GM12878 (cell line): ENCODE data around the gene DIAPH2. TPM values are rescaled to one million over a fixed set of nuclear protein-coding genes. Genes with fewer than 3 reads are reported as not detected.

Experiments used
- ATAC-seq: fragments of 200-7000 bp; cut with Tn5 transposase; 3 replicates; pipeline ENCODE4 v1.9.1; 2020; ENCODE audit warnings: mild to moderate bottlenecking, moderate library complexity
- BruUV-seq: library from RNA; stranded (reverse); fragments of 400-500 nt; replicated peaks from 2 replicates; lab custom pipeline; 2021; lab: Mats Ljungman, UMichigan
- CTCF ChIA-PET: fragments of 300-600 bp; sonication (Branson Sonifier 250); formaldehyde crosslinking; extraction: SDS; loops from one replicate; lab custom pipeline; 2021; ENCODE audit warnings: inconsistent platforms; lab: Yijun Ruan, JAX
- POLR2A ChIA-PET: fragments of 350-600 bp; formaldehyde crosslinking; extraction: SDS; loops from one replicate; lab custom pipeline; 2021; ENCODE audit warnings: inconsistent platforms; lab: Charles Lee
- RAD21 ChIA-PET: fragments of 300-600 bp; sonication (Branson Sonifier 250); formaldehyde crosslinking; loops from one replicate; lab custom pipeline; 2023; ENCODE audit warnings: antibody characterized with exemption; ENCODE audit not compliant: unreplicated experiment; lab: Charles Lee
- SMC1A ChIA-PET: fragments of 300-600 bp; sonication (Branson Sonifier 250); formaldehyde crosslinking; loops from one replicate; lab custom pipeline; 2023; ENCODE audit not compliant: unreplicated experiment, uncharacterized antibody; lab: Charles Lee
- DNase-seq: peaks from one replicate; pipeline ENCODE4 v3.0.0-alpha.2; 2011; ENCODE audit warnings: low read depth, low spot score
- FAIRE-seq: peaks from 3 replicates; lab custom pipeline; 2011; peaks lifted over from hg19 to GRCh38; lab: Jason Lieb, UNC
- H2AFZ ChIP-seq: 2 replicates; pipeline ENCODE4 v1.6.0; 2011; ENCODE audit warnings: low read depth, low read length, control low read depth; ENCODE audit not compliant: control insufficient read depth
- H3K27ac ChIP-seq: 2 replicates; pipeline ENCODE4 v1.5.1; 2011; ENCODE audit warnings: control low read depth; ENCODE audit not compliant: control insufficient read depth, insufficient read depth
- H3K27me3 ChIP-seq, 2 experiments: replicated peaks in 1 of 2; 2 replicates each; pipeline versions ENCODE4 v1.6.0 to v1.6.1; 2011; ENCODE audit warnings: low read length in 1 of 2; ENCODE audit not compliant: control insufficient read depth in 2 of 2, insufficient read depth in 2 of 2
- H3K36me3 ChIP-seq, 2 experiments: 2 replicates each; pipeline ENCODE4 v1.5.1; 2011; ENCODE audit warnings: low read length in 1 of 2; ENCODE audit not compliant: control insufficient read depth in 2 of 2, insufficient read depth in 2 of 2
- H3K4me1 ChIP-seq: 2 replicates; pipeline ENCODE4 v1.6.1; 2011; ENCODE audit warnings: mild to moderate bottlenecking, low read length, moderate library complexity, mixed read lengths; ENCODE audit not compliant: control insufficient read depth, insufficient read depth
- H3K4me2 ChIP-seq: 2 replicates; pipeline ENCODE4 v1.6.0; 2011; ENCODE audit warnings: control low read depth; ENCODE audit not compliant: control insufficient read depth, insufficient read depth
- H3K4me3 ChIP-seq: fragments of 200-600 bp; sonication (generic); 2 replicates; pipeline ENCODE4 v1.5.1; 2016
- H3K79me2 ChIP-seq: 2 replicates; pipeline ENCODE4 v1.6.0; 2011; ENCODE audit warnings: low read length; ENCODE audit not compliant: control insufficient read depth, insufficient read depth
- H3K9ac ChIP-seq: 2 replicates; pipeline ENCODE4 v1.8.0; 2011; ENCODE audit warnings: low read length, control low read depth, mixed read lengths; ENCODE audit not compliant: control insufficient read depth, insufficient read depth
- H3K9me3 ChIP-seq: replicated peaks from 3 replicates; pipeline ENCODE4 v1.5.1; 2011; ENCODE audit warnings: mild to moderate bottlenecking, low read length; ENCODE audit not compliant: control insufficient read depth, insufficient read depth
- H4K20me1 ChIP-seq: 2 replicates; pipeline ENCODE4 v1.6.0; 2011; ENCODE audit not compliant: control insufficient read depth, insufficient read depth
- ASH2L ChIP-seq: fragments of 300-600, 200-600 bp; sonication (generic); IDR thresholded peaks from 2 replicates; pipeline ENCODE4 v1.6.1; 2017; ENCODE audit warnings: low read depth, mild to moderate bottlenecking, borderline replicate concordance
- EZH2 ChIP-seq: IDR thresholded peaks from 2 replicates; pipeline ENCODE4 v1.6.1; 2012; ENCODE audit warnings: low read depth, mild to moderate bottlenecking, control low read depth, inconsistent platforms, low read length, borderline replicate concordance; ENCODE audit not compliant: control insufficient read depth
- IRF4 ChIP-seq: IDR thresholded peaks from 2 replicates; pipeline ENCODE4 v1.6.1; 2011; ENCODE audit warnings: low read depth, low read length
- IRF5 ChIP-seq: fragments of 450-650 bp; IDR thresholded peaks from 2 replicates; pipeline ENCODE4 v1.6.1; 2017; ENCODE audit warnings: borderline replicate concordance
- PAX5 ChIP-seq: IDR thresholded peaks from 2 replicates; pipeline ENCODE4 v1.6.1; 2011; ENCODE audit warnings: low read depth, low read length, borderline replicate concordance
- REST ChIP-seq: IDR thresholded peaks from 2 replicates; pipeline ENCODE4 v1.6.1; 2012; ENCODE audit warnings: mild to moderate bottlenecking, low read depth, low read length
- SMARCA5 ChIP-seq: fragments of 450-650 bp; IDR thresholded peaks from 2 replicates; pipeline ENCODE4 v1.6.1; 2017; ENCODE audit warnings: mild to moderate bottlenecking
- SP1 ChIP-seq: IDR thresholded peaks from one replicate; pipeline ENCODE4 v1.6.1; 2011; ENCODE audit warnings: low read depth, low read length
- SREBF2 ChIP-seq: IDR thresholded peaks from 2 replicates; pipeline ENCODE4 v1.6.1; 2012; ENCODE audit warnings: mild to moderate bottlenecking, low read length
- SUPT20H ChIP-seq: IDR thresholded peaks from 2 replicates; pipeline ENCODE4 v1.6.1; 2011; ENCODE audit warnings: low read depth, mild to moderate bottlenecking, low read length, moderate library complexity, borderline replicate concordance; ENCODE audit not compliant: control insufficient read depth
- TBL1XR1 ChIP-seq: IDR thresholded peaks from 2 replicates; pipeline ENCODE4 v1.6.1; 2012; ENCODE audit warnings: low read depth, low read length, improper control_type of control experiment
- YY1 ChIP-seq: IDR thresholded peaks from 2 replicates; pipeline ENCODE4 v1.6.1; 2011; ENCODE audit warnings: low read depth, mild to moderate bottlenecking, low read length
- ZNF274 ChIP-seq: IDR thresholded peaks from one replicate; pipeline ENCODE4 v1.8.0; 2011; ENCODE audit not compliant: insufficient read length, insufficient read depth
- in situ Hi-C: fragments of 300-500 bp; cut with MboI; formaldehyde crosslinking; loops from 9 replicates; pipeline ENCODE4 v1.14.3; 2018; ENCODE audit warnings: mixed read lengths
- intact Hi-C: fragments of 100-400 bp; cut with micrococcal nuclease; formaldehyde crosslinking; loops from one replicate; pipeline ENCODE4 v1.14.2; 2022; ENCODE audit not compliant: unreplicated experiment
- polyA plus RNA-seq, 11 experiments: library from polyadenylated mRNA; depleted of rRNA in 4 of 11; unstranded in 6 of 11; stranded (reverse) in 5 of 11; fragments of >200 nt; fragmentation: Nextera tagmentation in 4 of 11; fragmentation: Illumina TruSeq in 1 of 11; extraction: Ambion mirVana in 4 of 11; extraction: Trizol in 1 of 11; gene quantifications; 1 replicate in 1 of 11; 2 replicates in 10 of 11; pipeline versions ENCODE4 v1.2.1 to v1.2.3, GENCODE V29; 2011 to 2016; ENCODE audit warnings: inconsistent platforms in 2 of 11, missing spikeins in 2 of 11, low read depth in 1 of 11
- total RNA-seq, 4 experiments: library from RNA; depleted of rRNA in 3 of 4; stranded (reverse); fragments of >200 nt in 3 of 4; fragmentation: Illumina TruSeq in 1 of 4; extraction: Trizol in 1 of 4; gene quantifications; 2 replicates each; pipeline versions ENCODE4 v1.2.1 to v1.2.3, GENCODE V29; 2013 to 2021

Gene DIAPH2
- total and polyA plus RNA-seq, 10 of the 15 experiments (the other 5 are each of a cell fraction or from before 2014, with no cell fraction given), result 2.2 to 16.6 (median 8.8) TPM

- Histone ChIP-seq H4K20me1 (no peaks in the 10 kb centered on the region), H3K27ac (peak overlapping the region; percentile 32; the same call in 1 of the 2 replicates), H3K9me3 (no peaks in the 10 kb centered on the region), H3K9ac (no peak overlapping the region), H3K4me1 (peaks cover 23% of the 10 kb centered on the region), H2AFZ (no peak overlapping the region; the same call in 1 of the 2 replicates), H3K27me3 (no peaks in the 10 kb centered on the region), H3K36me3 (no peaks in the 10 kb centered on the region), H3K79me2 (no peaks in the 10 kb centered on the region), H3K4me2 (0 out of 2 replicates have a peak overlapping the region, but pooled peaks have one; percentile 30), H3K4me3 (no peak overlapping the region)
- intact Hi-C loops (no loop called here), in situ Hi-C loops (no loop called here)
- BruUV-seq, result no TSS peak
- no peak for FAIRE-seq
- TF ChIP-seq SMARCA5 (no peak), ZNF274 (no peak), SREBF2 (no peak), EZH2 (no peak), TBL1XR1 (no peak), IRF4 (no peak)
- CTCF ChIA-PET, result no interaction called here
- POLR2A ChIA-PET, result no interaction called here
- RAD21 ChIA-PET, result no interaction called here
- ATAC-seq, result no peak; the same call in 2 of the 3 replicates
- DNase-seq, result no peak
- SMC1A ChIA-PET, result interaction anchor here (0.6 kb wide), 1 partner anchor 39 kb away, joined by 3 read pairs; no protein-coding TSS in a partner anchor
Measured at GRCh38 chrX:97401586-97402136, 717.0 kb downstream of the DIAPH2 start.

GRCh38 chrX:97402333-97402732 lies 717.7 kb downstream of the DIAPH2 start:
- no peak overlapping the region for H3K4me2 ChIP-seq
- no peak overlapping the region for H3K27ac ChIP-seq
- no TSS peak for BruUV-seq
- intact Hi-C loops, result no loop called here
- ChIA-PET SMC1A (interaction anchor here (0.6 to 1.1 kb wide), 3 partner anchors 11 to 298 kb away, joined by 3 to 4 read pairs (median 3); no protein-coding TSS in a partner anchor), CTCF (no interaction called here), RAD21 (interaction anchor here (0.5 kb wide), 1 partner anchor 204 kb away, joined by 4 read pairs; no protein-coding TSS in a partner anchor), POLR2A (no interaction called here)
- H4K20me1 ChIP-seq, result no peaks in the 10 kb centered on the region
- H3K27me3 ChIP-seq, result no peaks in the 10 kb centered on the region
- in situ Hi-C loops, result no loop called here
- H3K4me1 ChIP-seq, result peaks cover 23% of the 10 kb centered on the region
- H3K79me2 ChIP-seq, result no peaks in the 10 kb centered on the region
- ATAC-seq (no peak), DNase-seq (no peak), FAIRE-seq (no peak)
- H3K9ac ChIP-seq, result no peak overlapping the region
- no peak overlapping the region for H3K4me3 ChIP-seq
- H2AFZ ChIP-seq, result no peak overlapping the region
- H3K9me3 ChIP-seq, result no peaks in the 10 kb centered on the region
- H3K36me3 ChIP-seq, result no peaks in the 10 kb centered on the region
- TF ChIP-seq PAX5, result no peak
- TF ChIP-seq SP1, result no peak
- TF ChIP-seq ASH2L, result no peak
- TF ChIP-seq IRF5, result no peak
- no peak for TF ChIP-seq SUPT20H
- no peak for TF ChIP-seq YY1
- TF ChIP-seq REST, result no peak
